Measurements from ENCODE around the gene TRIM38. TPM values are rescaled to one million over a fixed set of nuclear protein-coding genes. Genes with fewer than 3 reads are reported as not detected.
"Not testable (repeated sequence)": the region's sequence is repeated elsewhere in the genome, so short reads cannot be mapped to it uniquely, and the experiment has no call there.

TRIM38 gene
- polyA plus RNA-seq, 1 donor from 2014 or later, result not detected

- Histone ChIP-seq H3K4me3 (ENCODE audit: low read length) (no peak overlapping the region), H4K20me1 (ENCODE audit: insufficient read depth) (no peaks in the 10 kb centered on the region), H3K79me2 (replicated peaks; ENCODE audit: insufficient read depth, low read length) (no peaks in the 10 kb centered on the region), H3K9me2 (ENCODE audit: insufficient read depth, low read length) (no peaks in the 10 kb centered on the region), H3K4me2 (ENCODE audit: low read length) (no peak overlapping the region), H3K27ac (ENCODE audit: low read length) (no peak overlapping the region), H2AFZ (ENCODE audit: low read depth, low read length) (no peak overlapping the region), H3K9ac (ENCODE audit: low read length) (no peak overlapping the region), H3K9me3 (ENCODE audit: low read length) (no peaks in the 10 kb centered on the region), H3F3A (ENCODE audit: insufficient read depth, low read length, poor library complexity, severe bottlenecking) (no peaks in the 10 kb centered on the region), H3K36me3 (ENCODE audit: insufficient read depth, low read length) (no peaks in the 10 kb centered on the region), H3K27me3 (ENCODE audit: insufficient read depth, low read depth, low read length) (peaks cover 2% of the 10 kb centered on the region)
- no peak for TF ChIP-seq REST (IDR thresholded peaks at IDR 0.05; ENCODE audit: borderline replicate concordance)
- no peak for TF ChIP-seq TAF1 (IDR thresholded peaks at IDR 0.05; ENCODE audit: low read depth)
- TF ChIP-seq EP300 (conservative IDR thresholded peaks at IDR 0.05; ENCODE audit: poor library complexity, severe bottlenecking), result no peak
- no peak for TF ChIP-seq SMC3 (conservative IDR thresholded peaks at IDR 0.05; ENCODE audit: poor library complexity)
- no peak for TF ChIP-seq MXI1 (conservative IDR thresholded peaks at IDR 0.05; ENCODE audit: poor library complexity, severe bottlenecking)
- no peak for TF ChIP-seq EZH2 (IDR thresholded peaks at IDR 0.05; ENCODE audit: borderline replicate concordance, insufficient read depth, low read length, poor library complexity, severe bottlenecking)
- no peak for TF ChIP-seq RAD21 (conservative IDR thresholded peaks at IDR 0.05)
- TF ChIP-seq CTCF (IDR thresholded peaks at IDR 0.05; ENCODE audit: poor library complexity, severe bottlenecking), result no peak
- TF ChIP-seq POLR2AphosphoS5 (IDR thresholded peaks at IDR 0.05), result no peak
Observed at GRCh38 chr6:25997921-25998320, 35.3 kb downstream of the TRIM38 start.

GRCh38 chr6:25998379-25998778 lies 35.8 kb downstream of the TRIM38 start:
- Histone ChIP-seq H2AFZ (ENCODE audit: low read depth, low read length) (no peak overlapping the region), H4K20me1 (ENCODE audit: insufficient read depth) (no peaks in the 10 kb centered on the region), H3K27me3 (ENCODE audit: insufficient read depth, low read depth, low read length) (no peaks in the 10 kb centered on the region), H3F3A (ENCODE audit: insufficient read depth, low read length, poor library complexity, severe bottlenecking) (no peaks in the 10 kb centered on the region), H3K9me3 (ENCODE audit: low read length) (no peaks in the 10 kb centered on the region), H3K79me2 (replicated peaks; ENCODE audit: insufficient read depth, low read length) (no peaks in the 10 kb centered on the region), H3K9me2 (ENCODE audit: insufficient read depth, low read length) (no peaks in the 10 kb centered on the region), H3K9ac (ENCODE audit: low read length) (no peak overlapping the region), H3K36me3 (ENCODE audit: insufficient read depth, low read length) (no peaks in the 10 kb centered on the region), H3K4me2 (ENCODE audit: low read length) (no peak overlapping the region), H3K4me3 (ENCODE audit: low read length) (no peak overlapping the region), H3K27ac (ENCODE audit: low read length) (no peak overlapping the region)
- TF ChIP-seq RAD21 (conservative IDR thresholded peaks at IDR 0.05), result no peak
- no peak for TF ChIP-seq MXI1 (conservative IDR thresholded peaks at IDR 0.05; ENCODE audit: poor library complexity, severe bottlenecking)
- TF ChIP-seq EP300 (conservative IDR thresholded peaks at IDR 0.05; ENCODE audit: poor library complexity, severe bottlenecking), result no peak
- no peak for TF ChIP-seq CTCF (IDR thresholded peaks at IDR 0.05; ENCODE audit: poor library complexity, severe bottlenecking)

- H3K9ac ChIP-seq (ENCODE audit: low read length); H3K4me2 ChIP-seq (ENCODE audit: low read length); H3F3A ChIP-seq (ENCODE audit: insufficient read depth, low read length, poor library complexity, severe bottlenecking); H4K20me1 ChIP-seq (ENCODE audit: insufficient read depth); H3K4me3 ChIP-seq (ENCODE audit: low read length); H3K27me3 ChIP-seq (ENCODE audit: insufficient read depth, low read depth, low read length); H3K79me2 ChIP-seq (replicated peaks; ENCODE audit: insufficient read depth, low read length); H3K9me2 ChIP-seq (ENCODE audit: insufficient read depth, low read length); H3K36me3 ChIP-seq (ENCODE audit: insufficient read depth, low read length); H3K27ac ChIP-seq (ENCODE audit: low read length); H3K9me3 ChIP-seq (ENCODE audit: low read length); H2AFZ ChIP-seq (ENCODE audit: low read depth, low read length): not testable (repeated sequence)
Observed at GRCh38 chr6:25999225-25999624, 36.6 kb downstream of the TRIM38 start.

All from neural cell (in vitro differentiated cells).